BE2C (cell line): ENCODE measurements around the gene WDR20.

ENCODE experiments used
- DNase-seq: peaks from one replicate; pipeline ENCODE4 v3.0.0-alpha.2; 2020
- H3K27me3 ChIP-seq: fragments of 250-450 bp; sonication (Bioruptor Pico); 2 replicates; pipeline ENCODE4 v1.5.1; 2020; ENCODE audit warnings: mild to moderate bottlenecking
- H3K36me3 ChIP-seq: fragments of 250-450 bp; sonication (Bioruptor Pico); 2 replicates; pipeline ENCODE4 v1.5.1; 2020; ENCODE audit warnings: mild to moderate bottlenecking
- H3K4me1 ChIP-seq: fragments of 250-450 bp; sonication (Bioruptor Pico); 2 replicates; pipeline ENCODE4 v1.5.1; 2020
- H3K4me3 ChIP-seq: 2 replicates; pipeline ENCODE4 v1.5.1; 2011; ENCODE audit warnings: low read depth, low read length
- H3K9me3 ChIP-seq: fragments of 250-450 bp; sonication (Bioruptor Pico); 2 replicates; pipeline ENCODE4 v1.5.1; 2020
- TF ChIP-seq, protein P1 (sequence below): IDR thresholded peaks from 2 replicates; pipeline ENCODE4 v1.5.1; 2012; ENCODE audit warnings: mild to moderate bottlenecking, low read depth, low read length

The WDR20 gene

DNA sequence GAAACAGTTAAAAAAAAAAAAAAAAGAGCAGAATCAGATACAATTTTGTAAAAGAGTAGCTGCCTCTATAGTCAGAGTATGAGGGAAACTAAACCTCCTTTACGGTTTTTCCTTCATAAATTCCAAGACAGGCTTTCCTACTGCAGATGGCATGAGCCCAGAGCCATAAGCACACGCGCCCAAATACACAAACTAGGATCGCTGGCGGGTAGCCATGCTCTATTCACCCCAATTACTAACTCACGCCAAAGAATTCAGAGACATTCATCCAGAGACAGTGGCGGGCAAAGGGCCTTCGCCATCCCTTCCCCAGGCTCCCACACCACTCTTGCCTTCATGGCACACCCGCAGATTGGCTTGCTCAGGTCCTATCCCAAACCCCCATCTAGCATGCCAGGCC is 117.0 kb downstream of the WDR20 start:
- no peaks in the 10 kb centered on the region for H3K4me1 ChIP-seq
- no peaks in the 10 kb centered on the region for H3K36me3 ChIP-seq
- H3K9me3 ChIP-seq: no peaks in the 10 kb centered on the region
- no peak overlapping the region for H3K4me3 ChIP-seq
- no peaks in the 10 kb centered on the region for H3K27me3 ChIP-seq
- no peak for DNase-seq
- TF ChIP-seq, protein P1, sequence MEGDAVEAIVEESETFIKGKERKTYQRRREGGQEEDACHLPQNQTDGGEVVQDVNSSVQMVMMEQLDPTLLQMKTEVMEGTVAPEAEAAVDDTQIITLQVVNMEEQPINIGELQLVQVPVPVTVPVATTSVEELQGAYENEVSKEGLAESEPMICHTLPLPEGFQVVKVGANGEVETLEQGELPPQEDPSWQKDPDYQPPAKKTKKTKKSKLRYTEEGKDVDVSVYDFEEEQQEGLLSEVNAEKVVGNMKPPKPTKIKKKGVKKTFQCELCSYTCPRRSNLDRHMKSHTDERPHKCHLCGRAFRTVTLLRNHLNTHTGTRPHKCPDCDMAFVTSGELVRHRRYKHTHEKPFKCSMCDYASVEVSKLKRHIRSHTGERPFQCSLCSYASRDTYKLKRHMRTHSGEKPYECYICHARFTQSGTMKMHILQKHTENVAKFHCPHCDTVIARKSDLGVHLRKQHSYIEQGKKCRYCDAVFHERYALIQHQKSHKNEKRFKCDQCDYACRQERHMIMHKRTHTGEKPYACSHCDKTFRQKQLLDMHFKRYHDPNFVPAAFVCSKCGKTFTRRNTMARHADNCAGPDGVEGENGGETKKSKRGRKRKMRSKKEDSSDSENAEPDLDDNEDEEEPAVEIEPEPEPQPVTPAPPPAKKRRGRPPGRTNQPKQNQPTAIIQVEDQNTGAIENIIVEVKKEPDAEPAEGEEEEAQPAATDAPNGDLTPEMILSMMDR: no peak

- Histone ChIP-seq H3K9me3 (no peaks in the 10 kb centered on the region), H3K4me1 (peaks cover 4% of the 10 kb centered on the region; the same call in 1 of the 2 replicates), H3K4me3 (no peak overlapping the region), H3K36me3 (no peaks in the 10 kb centered on the region), H3K27me3 (no peaks in the 10 kb centered on the region)
- TF ChIP-seq, protein P1: no peak
- DNase-seq: no peak
These were observed 118.4 kb downstream of the WDR20 start for GRCh38 chr14:102258136-102258535.
